ENCODE results near the gene PAPPA.

The PAPPA gene

DNA sequence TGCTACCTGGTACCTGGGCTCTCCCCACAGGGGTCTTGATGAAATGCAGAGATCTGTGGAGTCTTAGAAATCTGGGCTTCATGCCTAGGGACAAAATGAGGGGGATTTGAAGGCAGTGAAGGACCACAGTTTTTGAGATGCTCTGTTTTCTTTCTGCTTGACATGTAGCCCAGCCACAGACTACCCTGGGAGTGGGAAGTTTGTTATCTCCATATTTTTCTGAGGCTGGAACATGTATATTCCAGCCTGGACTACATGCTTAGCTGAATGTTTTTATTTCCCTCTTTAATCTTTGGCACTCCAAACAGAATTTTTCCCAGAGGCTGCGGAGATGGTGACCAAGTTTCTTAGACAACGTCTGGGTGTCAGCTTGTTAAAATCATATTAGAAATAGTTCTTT is 252.9 kb downstream of the PAPPA start:
- H3K36me3 ChIP-seq (ENCODE audit: low read length) = no peaks in the 10 kb centered on the region
- H3K4me2 ChIP-seq (ENCODE audit: low read depth, low read length, poor library complexity, severe bottlenecking) = no peak overlapping the region
- H3K9me3 ChIP-seq (ENCODE audit: insufficient read depth, low read length) = no peaks in the 10 kb centered on the region
- H3K27me3 ChIP-seq (ENCODE audit: low read length) = no peaks in the 10 kb centered on the region
- TF ChIP-seq, protein P1, sequence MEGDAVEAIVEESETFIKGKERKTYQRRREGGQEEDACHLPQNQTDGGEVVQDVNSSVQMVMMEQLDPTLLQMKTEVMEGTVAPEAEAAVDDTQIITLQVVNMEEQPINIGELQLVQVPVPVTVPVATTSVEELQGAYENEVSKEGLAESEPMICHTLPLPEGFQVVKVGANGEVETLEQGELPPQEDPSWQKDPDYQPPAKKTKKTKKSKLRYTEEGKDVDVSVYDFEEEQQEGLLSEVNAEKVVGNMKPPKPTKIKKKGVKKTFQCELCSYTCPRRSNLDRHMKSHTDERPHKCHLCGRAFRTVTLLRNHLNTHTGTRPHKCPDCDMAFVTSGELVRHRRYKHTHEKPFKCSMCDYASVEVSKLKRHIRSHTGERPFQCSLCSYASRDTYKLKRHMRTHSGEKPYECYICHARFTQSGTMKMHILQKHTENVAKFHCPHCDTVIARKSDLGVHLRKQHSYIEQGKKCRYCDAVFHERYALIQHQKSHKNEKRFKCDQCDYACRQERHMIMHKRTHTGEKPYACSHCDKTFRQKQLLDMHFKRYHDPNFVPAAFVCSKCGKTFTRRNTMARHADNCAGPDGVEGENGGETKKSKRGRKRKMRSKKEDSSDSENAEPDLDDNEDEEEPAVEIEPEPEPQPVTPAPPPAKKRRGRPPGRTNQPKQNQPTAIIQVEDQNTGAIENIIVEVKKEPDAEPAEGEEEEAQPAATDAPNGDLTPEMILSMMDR (IDR thresholded peaks at IDR 0.05; ENCODE audit: insufficient read depth, low read length, poor library complexity, severe bottlenecking) = no peak
- TF ChIP-seq EZH2phosphoT487 (conservative IDR thresholded peaks at IDR 0.05; ENCODE audit: low read length) = no peak
- no peak overlapping the region for H3K27ac ChIP-seq (ENCODE audit: low read depth, low read length)
- H3K79me2 ChIP-seq (ENCODE audit: insufficient read depth, low read length) = no peaks in the 10 kb centered on the region
- H3K4me3 ChIP-seq (ENCODE audit: insufficient read depth, low read length, poor library complexity, severe bottlenecking) = no peak overlapping the region
- H3F3A ChIP-seq (ENCODE audit: insufficient read depth) = no peaks in the 10 kb centered on the region
- H3K9me2 ChIP-seq (replicated peaks; ENCODE audit: insufficient read depth, low read length) = no peaks in the 10 kb centered on the region
- no peak overlapping the region for H3K9ac ChIP-seq (ENCODE audit: low read length)
- no peak overlapping the region for H2AFZ ChIP-seq (ENCODE audit: low read depth, low read length, severe bottlenecking)
- H4K20me1 ChIP-seq (ENCODE audit: low read depth, low read length) = no peaks in the 10 kb centered on the region

DNA sequence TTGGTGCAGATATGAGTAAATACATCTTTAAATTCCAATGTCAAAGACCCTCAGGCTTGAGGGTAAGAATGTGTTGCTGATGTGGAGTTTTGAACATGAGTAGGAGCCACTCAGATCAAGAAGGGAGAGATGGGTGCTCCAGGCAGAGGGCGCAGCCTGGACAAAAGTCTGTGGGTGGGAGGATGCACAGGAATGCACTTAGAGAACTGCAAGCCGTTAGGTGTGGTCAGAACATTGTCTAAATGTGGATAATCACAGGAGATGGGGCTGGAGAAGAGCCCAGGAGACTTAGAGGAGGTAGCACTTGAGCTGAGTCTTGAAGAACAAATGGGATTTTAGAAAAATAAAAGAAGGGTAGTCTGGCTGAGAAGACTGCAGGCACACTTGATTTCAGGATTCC is 255.5 kb downstream of the PAPPA start:
- no peak overlapping the region for H2AFZ ChIP-seq (ENCODE audit: low read depth, low read length, severe bottlenecking)
- no peaks in the 10 kb centered on the region for H3K36me3 ChIP-seq (ENCODE audit: low read length)
- H3K27me3 ChIP-seq (ENCODE audit: low read length) = no peaks in the 10 kb centered on the region
- no peak overlapping the region for H3K27ac ChIP-seq (ENCODE audit: low read depth, low read length)
- H3K4me3 ChIP-seq (ENCODE audit: insufficient read depth, low read length, poor library complexity, severe bottlenecking) = no peak overlapping the region
- no peaks in the 10 kb centered on the region for H3K9me3 ChIP-seq (ENCODE audit: insufficient read depth, low read length)
- no peaks in the 10 kb centered on the region for H4K20me1 ChIP-seq (ENCODE audit: low read depth, low read length)
- TF ChIP-seq, protein P1 (IDR thresholded peaks at IDR 0.05; ENCODE audit: insufficient read depth, low read length, poor library complexity, severe bottlenecking) = no peak
- TF ChIP-seq EZH2phosphoT487 (conservative IDR thresholded peaks at IDR 0.05; ENCODE audit: low read length) = no peak
- no peaks in the 10 kb centered on the region for H3F3A ChIP-seq (ENCODE audit: insufficient read depth)
- no peak overlapping the region for H3K9ac ChIP-seq (ENCODE audit: low read length)
- no peaks in the 10 kb centered on the region for H3K79me2 ChIP-seq (ENCODE audit: insufficient read depth, low read length)
- H3K9me2 ChIP-seq (replicated peaks; ENCODE audit: insufficient read depth, low read length) = no peaks in the 10 kb centered on the region
- H3K4me2 ChIP-seq (ENCODE audit: low read depth, low read length, poor library complexity, severe bottlenecking) = no peak overlapping the region

DNA sequence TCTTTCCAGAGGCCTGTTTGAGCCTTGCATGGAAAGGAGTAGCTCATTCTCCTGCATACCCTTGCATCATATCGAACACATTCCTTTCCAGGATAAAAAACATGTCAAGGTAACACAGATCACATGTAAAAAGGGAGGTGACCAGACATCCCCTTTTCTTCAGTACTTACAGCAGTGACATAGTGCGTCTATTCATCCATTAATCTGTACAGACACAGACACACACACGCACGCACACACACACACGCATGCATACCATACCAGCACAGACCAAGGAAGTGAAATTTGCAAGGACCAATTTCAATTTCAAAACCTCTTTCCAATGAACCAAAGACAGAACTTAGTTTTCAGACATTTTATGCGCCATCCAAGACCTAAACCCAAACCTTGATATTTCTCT is 256.0 kb downstream of the PAPPA start:
- H3K9ac ChIP-seq (ENCODE audit: low read length) = no peak overlapping the region
- no peak overlapping the region for H2AFZ ChIP-seq (ENCODE audit: low read depth, low read length, severe bottlenecking)
- no peak overlapping the region for H3K27ac ChIP-seq (ENCODE audit: low read depth, low read length)
- no peaks in the 10 kb centered on the region for H3K9me3 ChIP-seq (ENCODE audit: insufficient read depth, low read length)
- no peaks in the 10 kb centered on the region for H3K27me3 ChIP-seq (ENCODE audit: low read length)
- H3K36me3 ChIP-seq (ENCODE audit: low read length) = no peaks in the 10 kb centered on the region
- no peaks in the 10 kb centered on the region for H3K9me2 ChIP-seq (replicated peaks; ENCODE audit: insufficient read depth, low read length)
- no peak overlapping the region for H3K4me2 ChIP-seq (ENCODE audit: low read depth, low read length, poor library complexity, severe bottlenecking)
- no peaks in the 10 kb centered on the region for H4K20me1 ChIP-seq (ENCODE audit: low read depth, low read length)
- TF ChIP-seq, protein P1 (IDR thresholded peaks at IDR 0.05; ENCODE audit: insufficient read depth, low read length, poor library complexity, severe bottlenecking) = no peak
- no peak for TF ChIP-seq EZH2phosphoT487 (conservative IDR thresholded peaks at IDR 0.05; ENCODE audit: low read length)
- no peaks in the 10 kb centered on the region for H3K79me2 ChIP-seq (ENCODE audit: insufficient read depth, low read length)
- no peaks in the 10 kb centered on the region for H3F3A ChIP-seq (ENCODE audit: insufficient read depth)
- H3K4me3 ChIP-seq (ENCODE audit: insufficient read depth, low read length, poor library complexity, severe bottlenecking) = no peak overlapping the region

Measured in SU-DHL-6 (cell line).